ENCODE measurements around the gene BPGM. TPM values are rescaled to one million over a fixed set of nuclear protein-coding genes. Genes with fewer than 3 reads are reported as not detected.

Gene BPGM
- total and polyA plus RNA-seq, 2 experiments from 2014 or later: 25.0 to 25.7 TPM

DNA sequence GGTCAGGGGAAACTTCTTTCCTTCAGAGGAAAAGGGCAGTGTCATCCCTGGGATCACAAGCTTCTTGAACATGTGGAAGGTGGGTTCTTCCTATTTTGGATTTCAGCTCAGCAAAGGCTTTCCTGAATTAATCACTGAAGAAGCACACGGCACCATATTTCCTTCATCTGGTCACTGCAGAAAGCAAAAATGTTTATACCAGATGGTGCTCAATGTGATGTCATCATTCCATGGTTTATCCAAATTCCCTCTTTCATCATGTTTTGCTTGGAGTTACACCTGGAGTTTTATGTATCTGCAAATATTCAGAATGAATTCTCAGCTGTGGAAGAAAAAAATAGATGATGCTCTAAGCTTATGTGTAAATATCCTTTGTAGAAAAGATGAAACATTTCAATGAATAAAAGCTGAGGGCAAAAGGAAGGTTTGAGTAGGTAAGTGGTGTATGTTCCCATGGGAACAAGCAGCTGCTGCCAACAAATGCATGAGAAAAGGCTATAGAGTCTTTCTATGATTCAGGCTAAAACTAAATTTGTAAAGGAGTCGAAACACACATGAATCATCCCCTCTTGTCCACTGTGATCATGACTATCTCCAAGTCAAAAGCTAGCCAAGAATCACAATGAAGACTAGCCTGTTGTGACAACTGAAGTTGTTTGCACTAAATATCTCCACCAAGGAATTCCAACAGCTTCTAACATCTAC is 26.9 kb upstream of the BPGM start:
- H3K4me3 ChIP-seq: no peak overlapping the region
- no peaks in the 10 kb centered on the region for H3K9me2 ChIP-seq (replicated peaks; ENCODE audit: insufficient read depth)
- no peak overlapping the region for H2AFZ ChIP-seq
- H3K79me2 ChIP-seq: no peaks in the 10 kb centered on the region
- H3K4me2 ChIP-seq: no peak overlapping the region
- 83% methylated on average over 2 of the region's 2 CpGs for WGBS (ENCODE audit: low lambda C conversion rate, missing lambda C conversion rate)
- no peak for TF ChIP-seq EZH2 (IDR thresholded peaks at IDR 0.05; ENCODE audit: borderline replicate concordance)
- no peak for TF ChIP-seq EZH2phosphoT487 (IDR thresholded peaks at IDR 0.05; ENCODE audit: low read depth, severe bottlenecking, unreplicated experiment)
- TF ChIP-seq, protein P1, sequence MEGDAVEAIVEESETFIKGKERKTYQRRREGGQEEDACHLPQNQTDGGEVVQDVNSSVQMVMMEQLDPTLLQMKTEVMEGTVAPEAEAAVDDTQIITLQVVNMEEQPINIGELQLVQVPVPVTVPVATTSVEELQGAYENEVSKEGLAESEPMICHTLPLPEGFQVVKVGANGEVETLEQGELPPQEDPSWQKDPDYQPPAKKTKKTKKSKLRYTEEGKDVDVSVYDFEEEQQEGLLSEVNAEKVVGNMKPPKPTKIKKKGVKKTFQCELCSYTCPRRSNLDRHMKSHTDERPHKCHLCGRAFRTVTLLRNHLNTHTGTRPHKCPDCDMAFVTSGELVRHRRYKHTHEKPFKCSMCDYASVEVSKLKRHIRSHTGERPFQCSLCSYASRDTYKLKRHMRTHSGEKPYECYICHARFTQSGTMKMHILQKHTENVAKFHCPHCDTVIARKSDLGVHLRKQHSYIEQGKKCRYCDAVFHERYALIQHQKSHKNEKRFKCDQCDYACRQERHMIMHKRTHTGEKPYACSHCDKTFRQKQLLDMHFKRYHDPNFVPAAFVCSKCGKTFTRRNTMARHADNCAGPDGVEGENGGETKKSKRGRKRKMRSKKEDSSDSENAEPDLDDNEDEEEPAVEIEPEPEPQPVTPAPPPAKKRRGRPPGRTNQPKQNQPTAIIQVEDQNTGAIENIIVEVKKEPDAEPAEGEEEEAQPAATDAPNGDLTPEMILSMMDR (IDR thresholded peaks at IDR 0.05; ENCODE audit: poor library complexity): no peak
- no peaks in the 10 kb centered on the region for H3K9me3 ChIP-seq (ENCODE audit: low read depth)
- H3K4me1 ChIP-seq (ENCODE audit: insufficient read depth): no peaks in the 10 kb centered on the region
- no peaks in the 10 kb centered on the region for H3K36me3 ChIP-seq (replicated peaks; ENCODE audit: insufficient read depth, low read depth)
- H4K20me1 ChIP-seq (ENCODE audit: insufficient read depth, poor library complexity, severe bottlenecking): no peaks in the 10 kb centered on the region
- H3K27me3 ChIP-seq: peaks cover 2% of the 10 kb centered on the region
- no peak overlapping the region for H3K27ac ChIP-seq
- DNase-seq (ENCODE audit: low spot score): no peak

DNA sequence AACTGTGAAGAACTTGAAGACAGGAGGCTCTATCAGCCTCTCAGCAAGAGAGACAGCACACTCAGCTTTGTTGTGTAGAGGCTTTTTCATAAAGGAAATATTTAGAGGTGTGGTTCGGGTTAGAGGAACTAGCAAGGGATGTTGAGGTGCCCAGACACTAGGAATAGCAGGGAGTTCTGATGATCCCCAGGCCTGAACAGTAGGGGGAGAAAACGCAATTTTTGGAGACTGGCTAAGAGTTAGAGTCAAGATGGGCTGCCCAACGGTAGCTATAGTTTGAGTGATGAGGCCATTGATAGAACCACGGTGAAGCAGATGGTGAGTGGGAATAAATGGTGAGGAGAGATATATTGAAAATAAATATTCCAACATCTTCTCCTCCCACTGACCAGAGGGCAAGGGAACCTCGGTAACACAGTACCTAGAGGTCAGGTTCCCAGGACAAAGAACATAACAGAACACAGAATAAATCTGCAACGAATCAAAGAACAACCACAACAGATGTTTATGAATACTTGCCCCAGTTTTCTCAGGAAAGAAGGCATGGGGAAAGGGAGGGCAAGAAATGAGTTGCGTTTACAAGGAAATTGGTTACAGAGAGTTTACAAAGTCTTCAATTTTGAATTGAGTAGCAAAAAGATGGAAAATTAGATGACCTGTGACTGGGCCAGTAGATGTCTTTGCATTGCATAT is 24.2 kb upstream of the BPGM start:
- H2AFZ ChIP-seq: no peak overlapping the region
- no peaks in the 10 kb centered on the region for H3K9me3 ChIP-seq (ENCODE audit: low read depth)
- no peaks in the 10 kb centered on the region for H4K20me1 ChIP-seq (ENCODE audit: insufficient read depth, poor library complexity, severe bottlenecking)
- TF ChIP-seq EZH2 (IDR thresholded peaks at IDR 0.05; ENCODE audit: borderline replicate concordance) (no peak), EZH2phosphoT487 (IDR thresholded peaks at IDR 0.05; ENCODE audit: low read depth, severe bottlenecking, unreplicated experiment) (no peak)
- TF ChIP-seq, protein P1 (IDR thresholded peaks at IDR 0.05; ENCODE audit: poor library complexity): no peak
- H3K27ac ChIP-seq: no peak overlapping the region
- DNase-seq (ENCODE audit: low spot score): no peak
- H3K27me3 ChIP-seq: peaks cover 23% of the 10 kb centered on the region
- no peaks in the 10 kb centered on the region for H3K79me2 ChIP-seq
- WGBS (ENCODE audit: low lambda C conversion rate, missing lambda C conversion rate): 79% methylated on average over 7 of the region's 7 CpGs
- no peaks in the 10 kb centered on the region for H3K36me3 ChIP-seq (replicated peaks; ENCODE audit: insufficient read depth, low read depth)
- H3K4me1 ChIP-seq (ENCODE audit: insufficient read depth): no peaks in the 10 kb centered on the region
- no peak overlapping the region for H3K4me3 ChIP-seq
- H3K9me2 ChIP-seq (replicated peaks; ENCODE audit: insufficient read depth): no peaks in the 10 kb centered on the region
- no peak overlapping the region for H3K4me2 ChIP-seq

DNA sequence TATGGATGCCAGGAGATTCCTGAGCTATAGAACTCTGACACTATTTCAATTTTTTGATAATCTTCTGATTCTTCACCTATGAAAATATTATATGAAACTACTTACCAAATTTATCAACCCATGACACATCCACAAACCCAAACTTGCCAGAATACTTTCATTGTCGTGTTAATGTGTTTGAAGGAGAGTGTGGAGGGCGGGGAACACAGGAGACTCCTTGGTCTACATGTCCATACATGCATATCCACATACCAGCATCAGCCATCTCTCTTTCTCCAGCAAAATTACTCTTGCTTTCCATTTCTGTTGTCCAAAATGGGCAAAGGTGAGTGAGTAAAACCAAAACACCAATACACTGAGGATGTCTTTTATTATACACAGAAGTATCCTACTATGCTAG is 23.5 kb upstream of the BPGM start:
- Histone ChIP-seq H3K79me2 (no peaks in the 10 kb centered on the region), H3K27ac (no peak overlapping the region), H3K4me3 (no peak overlapping the region), H3K4me2 (no peak overlapping the region), H3K9me3 (ENCODE audit: low read depth) (no peaks in the 10 kb centered on the region), H3K27me3 (peaks cover 23% of the 10 kb centered on the region), H4K20me1 (ENCODE audit: insufficient read depth, poor library complexity, severe bottlenecking) (no peaks in the 10 kb centered on the region), H3K9me2 (replicated peaks; ENCODE audit: insufficient read depth) (no peaks in the 10 kb centered on the region), H3K4me1 (ENCODE audit: insufficient read depth) (no peaks in the 10 kb centered on the region), H2AFZ (no peak overlapping the region), H3K36me3 (replicated peaks; ENCODE audit: insufficient read depth, low read depth) (no peaks in the 10 kb centered on the region)
- no peak for DNase-seq (ENCODE audit: low spot score)
- no peak for TF ChIP-seq EZH2 (IDR thresholded peaks at IDR 0.05; ENCODE audit: borderline replicate concordance)
- no peak for TF ChIP-seq EZH2phosphoT487 (IDR thresholded peaks at IDR 0.05; ENCODE audit: low read depth, severe bottlenecking, unreplicated experiment)
- TF ChIP-seq, protein P1 (IDR thresholded peaks at IDR 0.05; ENCODE audit: poor library complexity): no peak
- WGBS (ENCODE audit: low lambda C conversion rate, missing lambda C conversion rate): 72% methylated on average over 2 of the region's 2 CpGs

All from hepatocyte (in vitro differentiated cells).